ENCODE measurements around the gene CTDSP2.

DNA sequence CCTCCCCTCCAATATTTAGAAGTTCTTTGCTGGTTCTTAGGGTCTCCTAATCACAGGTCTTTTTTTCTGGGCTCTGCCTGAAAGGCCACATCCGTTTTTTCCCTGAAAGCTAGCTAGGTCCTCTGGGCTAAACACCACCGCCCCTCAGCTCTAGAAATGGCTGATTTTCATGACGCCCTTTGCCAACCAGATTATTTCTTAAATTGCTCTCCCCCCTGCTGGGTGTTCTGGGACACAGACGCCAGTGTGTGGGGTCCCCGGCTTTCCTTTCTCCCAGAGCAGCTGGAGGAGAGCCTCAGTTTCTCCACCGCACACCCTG is 49.5 kb upstream of the CTDSP2 start:
- TF ChIP-seq, protein P1, sequence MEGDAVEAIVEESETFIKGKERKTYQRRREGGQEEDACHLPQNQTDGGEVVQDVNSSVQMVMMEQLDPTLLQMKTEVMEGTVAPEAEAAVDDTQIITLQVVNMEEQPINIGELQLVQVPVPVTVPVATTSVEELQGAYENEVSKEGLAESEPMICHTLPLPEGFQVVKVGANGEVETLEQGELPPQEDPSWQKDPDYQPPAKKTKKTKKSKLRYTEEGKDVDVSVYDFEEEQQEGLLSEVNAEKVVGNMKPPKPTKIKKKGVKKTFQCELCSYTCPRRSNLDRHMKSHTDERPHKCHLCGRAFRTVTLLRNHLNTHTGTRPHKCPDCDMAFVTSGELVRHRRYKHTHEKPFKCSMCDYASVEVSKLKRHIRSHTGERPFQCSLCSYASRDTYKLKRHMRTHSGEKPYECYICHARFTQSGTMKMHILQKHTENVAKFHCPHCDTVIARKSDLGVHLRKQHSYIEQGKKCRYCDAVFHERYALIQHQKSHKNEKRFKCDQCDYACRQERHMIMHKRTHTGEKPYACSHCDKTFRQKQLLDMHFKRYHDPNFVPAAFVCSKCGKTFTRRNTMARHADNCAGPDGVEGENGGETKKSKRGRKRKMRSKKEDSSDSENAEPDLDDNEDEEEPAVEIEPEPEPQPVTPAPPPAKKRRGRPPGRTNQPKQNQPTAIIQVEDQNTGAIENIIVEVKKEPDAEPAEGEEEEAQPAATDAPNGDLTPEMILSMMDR (IDR thresholded peaks at IDR 0.05; ENCODE audit: control extremely low read depth in 1 of 3, insufficient read depth in 1 of 3, low read depth in 1 of 3, low read length in 3 of 3) = no peak
- no peak for TF ChIP-seq SIN3A (conservative IDR thresholded peaks at IDR 0.05 in 1 of 2, IDR thresholded peaks at IDR 0.05 in 1 of 2; ENCODE audit: low read depth in 1 of 2, low read length in 2 of 2)
- TF ChIP-seq POLR2A (IDR thresholded peaks at IDR 0.05; ENCODE audit: control extremely low read depth in 1 of 2, low read depth in 2 of 2, low read length in 2 of 2) = no peak
- TF ChIP-seq, protein P2, sequence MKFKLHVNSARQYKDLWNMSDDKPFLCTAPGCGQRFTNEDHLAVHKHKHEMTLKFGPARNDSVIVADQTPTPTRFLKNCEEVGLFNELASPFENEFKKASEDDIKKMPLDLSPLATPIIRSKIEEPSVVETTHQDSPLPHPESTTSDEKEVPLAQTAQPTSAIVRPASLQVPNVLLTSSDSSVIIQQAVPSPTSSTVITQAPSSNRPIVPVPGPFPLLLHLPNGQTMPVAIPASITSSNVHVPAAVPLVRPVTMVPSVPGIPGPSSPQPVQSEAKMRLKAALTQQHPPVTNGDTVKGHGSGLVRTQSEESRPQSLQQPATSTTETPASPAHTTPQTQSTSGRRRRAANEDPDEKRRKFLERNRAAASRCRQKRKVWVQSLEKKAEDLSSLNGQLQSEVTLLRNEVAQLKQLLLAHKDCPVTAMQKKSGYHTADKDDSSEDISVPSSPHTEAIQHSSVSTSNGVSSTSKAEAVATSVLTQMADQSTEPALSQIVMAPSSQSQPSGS (IDR thresholded peaks at IDR 0.05; ENCODE audit: low read length) = no peak
- no peak for TF ChIP-seq POU5F1 (IDR thresholded peaks at IDR 0.05; ENCODE audit: low read depth, low read length)
- no peak for TF ChIP-seq JUN (IDR thresholded peaks at IDR 0.05; ENCODE audit: low read depth, low read length)
- no peak for TF ChIP-seq SP1 (IDR thresholded peaks at IDR 0.05; ENCODE audit: low read depth, low read length)
- no peak for TF ChIP-seq RAD21 (IDR thresholded peaks at IDR 0.05 in 1 of 2, conservative IDR thresholded peaks at IDR 0.05 in 1 of 2; ENCODE audit: low read depth in 2 of 2, low read length in 2 of 2)
- no peak for TF ChIP-seq EZH2 (IDR thresholded peaks at IDR 0.05; ENCODE audit: low read depth, low read length, severe bottlenecking)

All from H1 (cell line).